Fibroblast of lung (primary cell): ENCODE measurements around the gene CNOT3.

Source experiments
- CTCF ChIP-seq, 2 donors: IDR thresholded peaks in 1 of 2; conservative IDR thresholded peaks in 1 of 2; 1 replicate in 1 of 2; 2 replicates in 1 of 2; pipeline ENCODE4 v1.5.1; 2011 to 2012; ENCODE audit warnings: low read length in 2 of 2, control low read depth in 1 of 2, inconsistent platforms in 1 of 2, low read depth in 1 of 2, mild to moderate bottlenecking in 1 of 2
- EZH2 ChIP-seq: IDR thresholded peaks from 2 replicates; pipeline ENCODE4 v1.5.1; 2012; ENCODE audit warnings: low read length, control low read depth, mild to moderate bottlenecking; ENCODE audit errors: missing control alignments

GRCh38 chr19:54203151-54203611, 65.6 kb downstream of the CNOT3 start:
- TF ChIP-seq CTCF (conservative IDR thresholded peaks at IDR 0.05 in 1 of 2, IDR thresholded peaks at IDR 0.05 in 1 of 2; ENCODE audit: low read depth in 1 of 2, low read length in 2 of 2): no peak
- no peak for TF ChIP-seq EZH2
